ENCODE measurements around the gene PDSS2.
A peak's percentile ranks its signal among the peaks of the same experiment; 100 is the strongest.

Gene PDSS2, protein sequence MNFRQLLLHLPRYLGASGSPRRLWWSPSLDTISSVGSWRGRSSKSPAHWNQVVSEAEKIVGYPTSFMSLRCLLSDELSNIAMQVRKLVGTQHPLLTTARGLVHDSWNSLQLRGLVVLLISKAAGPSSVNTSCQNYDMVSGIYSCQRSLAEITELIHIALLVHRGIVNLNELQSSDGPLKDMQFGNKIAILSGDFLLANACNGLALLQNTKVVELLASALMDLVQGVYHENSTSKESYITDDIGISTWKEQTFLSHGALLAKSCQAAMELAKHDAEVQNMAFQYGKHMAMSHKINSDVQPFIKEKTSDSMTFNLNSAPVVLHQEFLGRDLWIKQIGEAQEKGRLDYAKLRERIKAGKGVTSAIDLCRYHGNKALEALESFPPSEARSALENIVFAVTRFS

DNA sequence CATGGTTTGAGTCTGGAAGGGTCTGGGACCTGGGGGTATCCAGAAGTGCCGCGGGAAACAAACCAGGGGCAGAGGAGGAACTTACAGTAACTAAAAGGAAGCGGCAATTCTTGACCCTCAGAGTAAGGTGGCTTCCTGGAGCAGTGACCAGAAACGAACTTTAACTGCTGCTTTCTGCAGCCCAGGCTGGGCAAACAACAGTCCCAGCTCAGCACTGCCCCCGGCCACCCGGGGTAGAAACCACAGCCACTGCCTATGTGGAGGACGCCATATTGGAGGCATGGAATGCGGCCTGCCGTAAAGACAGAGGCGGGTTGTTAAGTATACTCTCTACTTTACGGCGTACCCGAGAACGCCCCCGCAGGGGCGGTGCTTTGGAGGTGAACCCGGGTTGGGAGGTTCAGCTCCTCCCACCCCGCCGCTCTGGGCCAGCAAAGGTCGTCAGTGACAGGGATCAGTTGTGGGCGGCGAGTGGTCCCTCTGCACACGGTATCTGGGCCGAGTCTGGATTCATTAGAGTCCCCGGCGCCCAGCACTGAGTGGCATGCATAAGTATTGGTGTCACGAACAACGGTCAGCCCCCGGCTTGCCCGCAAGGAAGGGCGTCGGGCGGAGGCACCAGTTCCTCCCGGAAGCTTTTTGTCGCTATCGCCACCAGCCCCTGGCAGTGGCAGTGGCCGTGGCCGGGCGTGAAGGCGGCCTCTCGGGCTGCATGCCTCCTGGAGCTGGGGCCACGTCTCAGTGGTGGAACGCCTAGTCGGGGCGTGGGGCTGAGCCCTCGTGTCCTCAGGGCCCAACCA is at the start of gene PDSS2:
TSS of gene PDSS2 (minus strand) at position 282 of the 800 bp plus-strand sequence. CDS start at position 3, 279 bp downstream.
- H3K4me3 ChIP-seq (ENCODE audit: low read length), result peak within 1 kb of the TSS; percentile 91
- TF ChIP-seq, protein P1, sequence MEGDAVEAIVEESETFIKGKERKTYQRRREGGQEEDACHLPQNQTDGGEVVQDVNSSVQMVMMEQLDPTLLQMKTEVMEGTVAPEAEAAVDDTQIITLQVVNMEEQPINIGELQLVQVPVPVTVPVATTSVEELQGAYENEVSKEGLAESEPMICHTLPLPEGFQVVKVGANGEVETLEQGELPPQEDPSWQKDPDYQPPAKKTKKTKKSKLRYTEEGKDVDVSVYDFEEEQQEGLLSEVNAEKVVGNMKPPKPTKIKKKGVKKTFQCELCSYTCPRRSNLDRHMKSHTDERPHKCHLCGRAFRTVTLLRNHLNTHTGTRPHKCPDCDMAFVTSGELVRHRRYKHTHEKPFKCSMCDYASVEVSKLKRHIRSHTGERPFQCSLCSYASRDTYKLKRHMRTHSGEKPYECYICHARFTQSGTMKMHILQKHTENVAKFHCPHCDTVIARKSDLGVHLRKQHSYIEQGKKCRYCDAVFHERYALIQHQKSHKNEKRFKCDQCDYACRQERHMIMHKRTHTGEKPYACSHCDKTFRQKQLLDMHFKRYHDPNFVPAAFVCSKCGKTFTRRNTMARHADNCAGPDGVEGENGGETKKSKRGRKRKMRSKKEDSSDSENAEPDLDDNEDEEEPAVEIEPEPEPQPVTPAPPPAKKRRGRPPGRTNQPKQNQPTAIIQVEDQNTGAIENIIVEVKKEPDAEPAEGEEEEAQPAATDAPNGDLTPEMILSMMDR (conservative IDR thresholded peaks at IDR 0.05; ENCODE audit: low read depth, low read length), result peak; percentile 66
- peak; percentile 87 for DNase-seq (ENCODE audit: low read depth)

DNA sequence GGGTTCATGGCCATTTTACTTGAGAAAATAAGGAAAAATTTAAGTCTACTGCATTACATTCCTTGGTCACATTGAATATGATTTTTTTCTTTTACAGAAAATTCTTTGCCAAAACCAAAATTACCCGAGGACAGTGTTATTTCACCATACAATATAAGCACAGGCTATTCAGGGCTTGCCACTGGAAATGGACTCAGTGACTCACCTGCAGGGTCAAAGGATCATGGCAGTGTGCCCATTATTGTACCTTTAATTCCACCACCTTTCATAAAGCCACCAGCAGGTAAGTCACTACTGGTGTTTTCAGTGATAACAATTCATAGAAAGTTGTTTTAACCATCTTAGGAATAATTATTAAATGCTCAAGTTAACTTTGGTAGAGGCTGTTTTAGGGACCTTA is 46.8 kb upstream of the PDSS2 start:
- H3K4me3 ChIP-seq (ENCODE audit: low read length), result no peak overlapping the region
- no peak for DNase-seq (ENCODE audit: low read depth)
- TF ChIP-seq, protein P1 (conservative IDR thresholded peaks at IDR 0.05; ENCODE audit: low read depth, low read length), result no peak

DNA sequence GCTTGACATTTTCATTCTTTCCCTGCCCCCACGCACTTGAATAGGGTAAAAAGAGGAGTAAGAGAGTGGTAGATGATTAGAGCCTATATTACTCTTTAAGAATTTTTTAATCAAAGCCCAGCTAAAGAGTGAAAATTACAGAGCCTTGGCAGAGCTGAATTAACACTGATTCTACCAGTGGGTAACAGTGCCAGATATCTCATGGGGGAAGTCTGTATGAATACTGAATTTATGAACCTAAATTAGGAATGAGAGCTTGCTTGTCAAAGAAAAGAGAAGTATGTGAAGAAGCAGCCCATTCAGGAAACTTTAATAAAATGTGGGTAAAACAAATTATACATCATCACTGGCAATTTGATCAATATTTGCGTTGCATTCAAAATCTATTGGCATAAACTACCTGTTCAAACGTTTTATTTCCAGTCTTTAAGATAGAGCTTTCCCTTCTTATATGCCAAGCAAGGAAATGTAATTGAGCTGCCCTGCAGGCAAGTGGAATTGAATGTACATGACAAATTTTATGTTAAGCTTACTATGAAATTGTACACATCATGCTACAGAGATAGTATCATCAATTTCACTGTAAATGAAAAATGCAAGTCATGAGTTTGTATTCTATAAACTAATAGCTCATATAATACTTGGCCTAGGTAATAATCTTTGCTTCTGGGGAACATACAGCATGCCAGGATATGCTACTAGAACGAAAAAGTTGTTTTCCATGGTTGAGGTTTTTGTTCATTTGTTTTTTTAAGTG is 45.1 kb upstream of the PDSS2 start:
- no peak overlapping the region for H3K4me3 ChIP-seq (ENCODE audit: low read length)
- TF ChIP-seq, protein P1 (conservative IDR thresholded peaks at IDR 0.05; ENCODE audit: low read depth, low read length), result no peak
- no peak for DNase-seq (ENCODE audit: low read depth)

DNA sequence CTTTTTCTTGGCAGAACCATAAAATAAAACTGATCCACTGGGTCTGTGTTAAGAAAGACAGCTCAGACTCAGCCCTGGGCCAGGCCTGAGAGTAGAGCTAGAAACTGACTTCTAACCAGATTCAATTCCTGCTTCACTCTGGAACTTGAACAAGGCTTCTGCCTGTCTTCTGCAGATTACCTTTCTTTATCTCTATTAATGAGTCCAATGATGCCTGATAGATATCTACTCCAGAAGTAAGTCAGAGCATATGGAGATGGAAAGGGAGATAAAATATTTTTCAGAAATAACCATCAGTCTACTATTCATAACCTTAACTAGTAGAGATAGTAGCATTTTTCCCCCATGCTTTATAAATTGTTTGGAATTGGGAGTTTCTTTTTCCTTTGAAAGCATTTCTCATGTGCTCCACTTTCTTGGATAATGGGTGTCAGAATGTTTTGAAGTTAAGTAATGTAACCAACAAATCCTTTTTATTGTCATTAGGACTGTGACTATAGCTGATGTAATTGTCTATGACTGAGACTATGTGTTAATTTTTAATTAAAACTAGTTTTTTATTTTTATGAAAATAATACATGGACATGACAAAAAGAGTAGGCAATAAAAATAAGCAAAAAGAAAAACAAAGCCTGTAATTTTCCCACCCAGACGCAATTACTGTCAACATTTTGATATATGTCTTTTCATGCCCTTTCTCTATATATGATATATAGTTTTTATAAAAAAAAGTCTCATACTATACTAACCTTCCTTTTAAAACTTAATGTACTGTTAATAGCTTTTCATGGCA is 37.7 kb upstream of the PDSS2 start:
- H3K4me3 ChIP-seq (ENCODE audit: low read length), result no peak overlapping the region
- no peak for DNase-seq (ENCODE audit: low read depth)
- TF ChIP-seq, protein P1 (conservative IDR thresholded peaks at IDR 0.05; ENCODE audit: low read depth, low read length), result no peak

DNA sequence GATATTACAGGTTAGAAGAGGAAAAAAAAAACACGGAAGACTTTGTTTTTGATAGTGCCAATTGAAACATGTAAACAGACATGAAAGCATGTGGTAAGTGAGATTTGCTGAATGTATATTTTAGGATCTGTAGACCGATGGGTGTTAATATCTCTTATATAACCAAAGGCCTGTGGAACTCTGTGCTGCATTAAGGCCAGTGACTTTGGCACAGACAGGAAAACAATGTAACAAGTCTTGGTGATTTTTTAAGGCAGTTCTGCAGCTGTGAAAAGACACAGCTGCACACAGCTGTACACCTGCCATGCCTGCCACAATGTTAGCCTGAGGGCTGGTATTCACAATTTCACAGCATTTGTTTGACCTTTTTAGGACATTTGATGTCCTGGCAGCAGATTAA is 36.6 kb upstream of the PDSS2 start:
- no peak for DNase-seq (ENCODE audit: low read depth)
- TF ChIP-seq, protein P1 (conservative IDR thresholded peaks at IDR 0.05; ENCODE audit: low read depth, low read length), result no peak

DNA sequence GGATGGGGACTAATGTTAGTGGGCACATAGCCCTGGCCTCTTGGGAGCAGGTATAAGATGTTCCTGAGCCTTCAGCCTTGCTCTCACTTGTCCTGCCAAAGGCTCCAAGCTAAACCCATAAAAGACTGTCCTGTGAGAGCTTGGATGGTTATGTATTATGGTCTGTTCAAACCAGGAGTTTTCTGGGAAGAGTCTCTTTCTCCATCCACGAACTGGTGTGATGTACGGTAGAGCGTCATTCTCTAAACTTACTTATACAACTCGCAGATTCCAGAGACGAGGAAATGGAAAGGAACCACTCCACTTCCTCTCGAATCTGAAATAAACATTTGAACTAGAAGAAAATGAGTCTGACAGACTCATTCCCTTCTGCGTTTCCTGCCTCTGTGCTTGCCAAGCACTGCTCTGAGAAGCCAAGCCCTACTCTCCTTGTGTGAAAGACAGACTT is 35.9 kb upstream of the PDSS2 start:
- no peak for DNase-seq (ENCODE audit: low read depth)
- TF ChIP-seq, protein P1 (conservative IDR thresholded peaks at IDR 0.05; ENCODE audit: low read depth, low read length), result no peak
- no peak overlapping the region for H3K4me3 ChIP-seq (ENCODE audit: low read length)

More for the DNA sequence above, 36.6 kb upstream of the PDSS2 start:
- no peak overlapping the region for H3K4me3 ChIP-seq (ENCODE audit: low read length)

Data from retinal pigment epithelial cell (primary cell).